SK-N-SH treated with all-trans-retinoic acid at 6 μM for 48 hours (cell line): ENCODE data around the gene CORO7.

Experiments used
- ATAC-seq: fragments of 200-7000 bp; cut with Tn5 transposase; 3 replicates; pipeline ENCODE4 v1.9.1; 2020; ENCODE audit warnings: mild to moderate bottlenecking, moderate library complexity
- ARNTL ChIP-seq: fragments of 450-650 bp; formaldehyde crosslinking; IDR thresholded peaks from 2 replicates; pipeline ENCODE4 v1.5.0; 2020; ENCODE audit warnings: low read depth, mild to moderate bottlenecking, moderate library complexity, borderline replicate concordance
- BACH2 ChIP-seq: fragments of 250-450 bp; sonication (Bioruptor Pico); IDR thresholded peaks from 2 replicates; pipeline ENCODE4 v1.9.0; 2021; ENCODE audit warnings: mild to moderate bottlenecking, borderline replicate concordance
- CSDC2 ChIP-seq: fragments of 250-450 bp; sonication (Bioruptor Pico); IDR thresholded peaks from 2 replicates; pipeline ENCODE4 v1.5.0; 2020; ENCODE audit warnings: mild to moderate bottlenecking, moderate library complexity
- CSRNP3 ChIP-seq: fragments of 250-450 bp; sonication (Bioruptor Pico); IDR thresholded peaks from 2 replicates; pipeline ENCODE4 v1.5.1; 2021; ENCODE audit warnings: mild to moderate bottlenecking, moderate library complexity
- ESRRG ChIP-seq: fragments of 250-450 bp; sonication (Bioruptor Pico); IDR thresholded peaks from 2 replicates; pipeline ENCODE4 v1.6.1; 2021; ENCODE audit warnings: mild to moderate bottlenecking
- ISL1 ChIP-seq: fragments of 250-450 bp; sonication (Bioruptor Pico); IDR thresholded peaks from 2 replicates; pipeline ENCODE4 v2.1.2; 2022; ENCODE audit warnings: mild to moderate bottlenecking, moderate library complexity
- OSR1 ChIP-seq: fragments of 250-450 bp; sonication (Bioruptor Pico); IDR thresholded peaks from 2 replicates; pipeline ENCODE4 v1.8.0; 2022; ENCODE audit warnings: moderate library complexity, mild to moderate bottlenecking, inconsistent platforms
- PPARA ChIP-seq: fragments of 250-450 bp; sonication (Bioruptor Pico); IDR thresholded peaks from 2 replicates; pipeline ENCODE4 v1.5.0; 2020; ENCODE audit warnings: mild to moderate bottlenecking, borderline replicate concordance
- RARB ChIP-seq: fragments of 250-450 bp; sonication (Bioruptor Pico); IDR thresholded peaks from 2 replicates; pipeline ENCODE4 v1.8.0; 2021; ENCODE audit warnings: mild to moderate bottlenecking, moderate library complexity
- SNAI2 ChIP-seq: fragments of 250-450 bp; sonication (Bioruptor Pico); IDR thresholded peaks from 2 replicates; pipeline ENCODE4 v1.5.0; 2020; ENCODE audit warnings: mild to moderate bottlenecking, moderate library complexity
- TCF4 ChIP-seq: fragments of 250-450 bp; sonication (Bioruptor Pico); IDR thresholded peaks from 2 replicates; pipeline ENCODE4 v1.8.0; 2021; ENCODE audit warnings: mild to moderate bottlenecking, moderate library complexity, borderline replicate concordance
- TOX ChIP-seq: fragments of 250-450 bp; sonication (Bioruptor Pico); IDR thresholded peaks from 2 replicates; pipeline ENCODE4 v1.8.0; 2021; ENCODE audit warnings: mild to moderate bottlenecking, moderate library complexity, borderline replicate concordance
- ZC3H10 ChIP-seq: fragments of 250-450 bp; sonication (Bioruptor Pico); IDR thresholded peaks from 2 replicates; pipeline ENCODE4 v1.5.1; 2021; ENCODE audit warnings: mild to moderate bottlenecking, moderate library complexity
- ZFP3 ChIP-seq: fragments of 250-450 bp; sonication (Bioruptor Pico); IDR thresholded peaks from 2 replicates; pipeline ENCODE4 v1.5.0; 2020; ENCODE audit warnings: mild to moderate bottlenecking, moderate library complexity
- ZFP30 ChIP-seq: fragments of 450-650 bp; formaldehyde crosslinking; IDR thresholded peaks from 2 replicates; pipeline ENCODE4 v1.5.0; 2022; ENCODE audit warnings: mild to moderate bottlenecking, moderate library complexity
- ZNF565 ChIP-seq: fragments of 450-650 bp; formaldehyde crosslinking; conservative IDR thresholded peaks from 2 replicates; pipeline ENCODE4 v1.5.0; 2020; ENCODE audit warnings: low read depth, mild to moderate bottlenecking, moderate library complexity
- ZNF70 ChIP-seq: fragments of 450-650 bp; formaldehyde crosslinking; IDR thresholded peaks from 2 replicates; pipeline ENCODE4 v1.5.0; 2020; ENCODE audit warnings: mild to moderate bottlenecking, moderate library complexity
- ZNF8 ChIP-seq: fragments of 450-650 bp; formaldehyde crosslinking; IDR thresholded peaks from 2 replicates; pipeline ENCODE4 v1.5.0; 2020; ENCODE audit warnings: mild to moderate bottlenecking, moderate library complexity
- TF ChIP-seq, protein P1 (sequence below): fragments of 250-450 bp; sonication (Bioruptor Pico); IDR thresholded peaks from 2 replicates; pipeline ENCODE4 v1.8.0; 2020; ENCODE audit warnings: mild to moderate bottlenecking, moderate library complexity, borderline replicate concordance
- TF ChIP-seq, protein P2 (sequence below): fragments of 250-450 bp; sonication (Bioruptor Pico); IDR thresholded peaks from 2 replicates; pipeline ENCODE4 v1.5.1; 2020; ENCODE audit warnings: low read depth, mild to moderate bottlenecking, moderate library complexity
- TF ChIP-seq, protein P3 (sequence below): fragments of 250-450 bp; sonication (Bioruptor Pico); IDR thresholded peaks from 2 replicates; pipeline ENCODE4 v1.5.0; 2020; ENCODE audit warnings: mild to moderate bottlenecking, moderate library complexity

The CORO7 gene

DNA sequence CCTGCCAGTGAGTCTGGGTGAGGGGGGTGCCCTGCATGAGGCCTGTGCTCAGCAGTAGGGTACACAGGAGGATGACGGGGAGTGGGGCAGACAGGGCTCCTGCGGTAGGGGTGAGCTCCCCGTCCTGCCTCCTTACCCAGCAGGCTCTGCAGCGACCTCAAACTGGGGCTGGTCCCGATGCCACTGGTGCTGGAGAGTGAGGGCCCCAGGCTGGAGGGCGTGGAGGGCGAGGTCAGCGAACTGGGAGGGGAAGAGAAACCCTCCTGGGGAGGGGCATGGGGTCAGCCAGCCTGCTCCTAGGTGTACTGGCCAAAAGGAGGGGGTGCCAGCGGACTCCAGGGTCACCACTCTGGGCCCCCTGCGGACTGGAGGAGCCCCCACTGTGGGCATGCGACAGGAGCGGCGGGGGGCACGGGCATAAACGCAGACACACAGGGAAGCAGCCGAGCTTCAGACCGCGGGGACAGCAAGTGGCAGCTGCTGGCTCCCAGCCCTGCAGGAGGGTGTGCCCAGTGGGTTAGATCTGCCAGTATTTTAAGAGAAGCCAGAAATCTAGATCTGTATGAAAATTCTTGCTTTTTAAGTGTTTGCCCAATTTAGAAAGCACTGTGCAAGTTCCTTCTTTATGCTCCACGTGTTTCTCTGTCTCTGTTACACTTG lies 53.8 kb downstream of the CORO7 start (continued):
- TF ChIP-seq, protein P1, sequence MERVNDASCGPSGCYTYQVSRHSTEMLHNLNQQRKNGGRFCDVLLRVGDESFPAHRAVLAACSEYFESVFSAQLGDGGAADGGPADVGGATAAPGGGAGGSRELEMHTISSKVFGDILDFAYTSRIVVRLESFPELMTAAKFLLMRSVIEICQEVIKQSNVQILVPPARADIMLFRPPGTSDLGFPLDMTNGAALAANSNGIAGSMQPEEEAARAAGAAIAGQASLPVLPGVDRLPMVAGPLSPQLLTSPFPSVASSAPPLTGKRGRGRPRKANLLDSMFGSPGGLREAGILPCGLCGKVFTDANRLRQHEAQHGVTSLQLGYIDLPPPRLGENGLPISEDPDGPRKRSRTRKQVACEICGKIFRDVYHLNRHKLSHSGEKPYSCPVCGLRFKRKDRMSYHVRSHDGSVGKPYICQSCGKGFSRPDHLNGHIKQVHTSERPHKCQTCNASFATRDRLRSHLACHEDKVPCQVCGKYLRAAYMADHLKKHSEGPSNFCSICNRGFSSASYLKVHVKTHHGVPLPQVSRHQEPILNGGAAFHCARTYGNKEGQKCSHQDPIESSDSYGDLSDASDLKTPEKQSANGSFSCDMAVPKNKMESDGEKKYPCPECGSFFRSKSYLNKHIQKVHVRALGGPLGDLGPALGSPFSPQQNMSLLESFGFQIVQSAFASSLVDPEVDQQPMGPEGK (CRISPR knock-in tag): no peak
- no peak for TF ChIP-seq ZC3H10
- TF ChIP-seq, all 23 proteins: peak for 0

- ATAC-seq: no peak
- no peak for TF ChIP-seq ZNF8 (CRISPR knock-in tag)
- no peak for TF ChIP-seq ARNTL
- TF ChIP-seq RARB (CRISPR knock-in tag): no peak
- TF ChIP-seq, protein P1 (CRISPR knock-in tag): no peak
- TF ChIP-seq OSR1 (CRISPR knock-in tag): no peak
- TF ChIP-seq ZFP3: no peak
- TF ChIP-seq SNAI2: no peak
- no peak for TF ChIP-seq CSDC2 (CRISPR knock-in tag)
- TF ChIP-seq TCF4: no peak
- no peak for TF ChIP-seq ISL1
- no peak for TF ChIP-seq PPARA
- no peak for TF ChIP-seq ZFP30 (CRISPR knock-in tag)
These were observed 54.5 kb downstream of the CORO7 start for GRCh38 chr16:4361944-4362311.

GRCh38 chr16:4361033-4361943 lies 55.1 kb downstream of the CORO7 start:
- TF ChIP-seq TOX (CRISPR knock-in tag) (no peak), SNAI2 (no peak), RARB (CRISPR knock-in tag) (no peak), BACH2 (CRISPR knock-in tag) (no peak), ZNF565 (no peak), ZNF70 (no peak), ESRRG (no peak), ZC3H10 (no peak), CSDC2 (CRISPR knock-in tag) (no peak), ZFP30 (CRISPR knock-in tag) (no peak), ISL1 (no peak), ZFP3 (no peak), PPARA (no peak), CSRNP3 (CRISPR knock-in tag) (no peak), ARNTL (no peak)
- TF ChIP-seq, protein P2, sequence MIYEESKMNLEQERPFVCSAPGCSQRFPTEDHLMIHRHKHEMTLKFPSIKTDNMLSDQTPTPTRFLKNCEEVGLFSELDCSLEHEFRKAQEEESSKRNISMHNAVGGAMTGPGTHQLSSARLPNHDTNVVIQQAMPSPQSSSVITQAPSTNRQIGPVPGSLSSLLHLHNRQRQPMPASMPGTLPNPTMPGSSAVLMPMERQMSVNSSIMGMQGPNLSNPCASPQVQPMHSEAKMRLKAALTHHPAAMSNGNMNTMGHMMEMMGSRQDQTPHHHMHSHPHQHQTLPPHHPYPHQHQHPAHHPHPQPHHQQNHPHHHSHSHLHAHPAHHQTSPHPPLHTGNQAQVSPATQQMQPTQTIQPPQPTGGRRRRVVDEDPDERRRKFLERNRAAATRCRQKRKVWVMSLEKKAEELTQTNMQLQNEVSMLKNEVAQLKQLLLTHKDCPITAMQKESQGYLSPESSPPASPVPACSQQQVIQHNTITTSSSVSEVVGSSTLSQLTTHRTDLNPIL (CRISPR knock-in tag): no peak
- TF ChIP-seq, protein P3, sequence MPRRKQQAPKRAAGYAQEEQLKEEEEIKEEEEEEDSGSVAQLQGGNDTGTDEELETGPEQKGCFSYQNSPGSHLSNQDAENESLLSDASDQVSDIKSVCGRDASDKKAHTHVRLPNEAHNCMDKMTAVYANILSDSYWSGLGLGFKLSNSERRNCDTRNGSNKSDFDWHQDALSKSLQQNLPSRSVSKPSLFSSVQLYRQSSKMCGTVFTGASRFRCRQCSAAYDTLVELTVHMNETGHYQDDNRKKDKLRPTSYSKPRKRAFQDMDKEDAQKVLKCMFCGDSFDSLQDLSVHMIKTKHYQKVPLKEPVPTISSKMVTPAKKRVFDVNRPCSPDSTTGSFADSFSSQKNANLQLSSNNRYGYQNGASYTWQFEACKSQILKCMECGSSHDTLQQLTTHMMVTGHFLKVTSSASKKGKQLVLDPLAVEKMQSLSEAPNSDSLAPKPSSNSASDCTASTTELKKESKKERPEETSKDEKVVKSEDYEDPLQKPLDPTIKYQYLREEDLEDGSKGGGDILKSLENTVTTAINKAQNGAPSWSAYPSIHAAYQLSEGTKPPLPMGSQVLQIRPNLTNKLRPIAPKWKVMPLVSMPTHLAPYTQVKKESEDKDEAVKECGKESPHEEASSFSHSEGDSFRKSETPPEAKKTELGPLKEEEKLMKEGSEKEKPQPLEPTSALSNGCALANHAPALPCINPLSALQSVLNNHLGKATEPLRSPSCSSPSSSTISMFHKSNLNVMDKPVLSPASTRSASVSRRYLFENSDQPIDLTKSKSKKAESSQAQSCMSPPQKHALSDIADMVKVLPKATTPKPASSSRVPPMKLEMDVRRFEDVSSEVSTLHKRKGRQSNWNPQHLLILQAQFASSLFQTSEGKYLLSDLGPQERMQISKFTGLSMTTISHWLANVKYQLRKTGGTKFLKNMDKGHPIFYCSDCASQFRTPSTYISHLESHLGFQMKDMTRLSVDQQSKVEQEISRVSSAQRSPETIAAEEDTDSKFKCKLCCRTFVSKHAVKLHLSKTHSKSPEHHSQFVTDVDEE: no peak
- TF ChIP-seq, protein P1 (CRISPR knock-in tag): no peak
- ATAC-seq: no peak
